Sigmoid colon (tissue), 7 donors: ENCODE data around the gene RPS19BP1. TPM values are rescaled to one million over a fixed set of nuclear protein-coding genes. Genes with fewer than 3 reads are reported as not detected.

ENCODE experiments used
- DNase-seq: peaks from one replicate; pipeline ENCODE4 v3.0.0-alpha.2; 2019
- H3K27ac ChIP-seq, 4 donors: fragments of 200-600 bp; sonication (generic); one replicate each; pipeline ENCODE4 v1.5.1; 2016 to 2019; ENCODE audit warnings: mild to moderate bottlenecking in 1 of 4
- H3K27me3 ChIP-seq, 3 donors: fragments of 200-600 bp; sonication (generic); one replicate each; pipeline ENCODE4 v1.5.1; 2019; ENCODE audit warnings: mild to moderate bottlenecking in 1 of 3
- H3K36me3 ChIP-seq, 4 donors: fragments of 200-600 bp; sonication (generic); one replicate each; pipeline ENCODE4 v1.5.1; 2016 to 2019
- H3K4me1 ChIP-seq, 4 donors: fragments of 200-600 bp; sonication (generic); one replicate each; pipeline ENCODE4 v1.5.1; 2017 to 2019
- H3K4me3 ChIP-seq, 4 donors: fragments of 200-600 bp; sonication (generic); one replicate each; pipeline ENCODE4 v1.5.1; 2017 to 2019; ENCODE audit warnings: mild to moderate bottlenecking in 2 of 4, moderate library complexity in 1 of 4
- H3K9me3 ChIP-seq, 4 donors: fragments of 200-600 bp in 3 of 4; sonication (generic) in 3 of 4; one replicate each; pipeline versions ENCODE4 v1.5.1 to v1.6.1; 2013 to 2019
- EP300 ChIP-seq, 4 donors: sonication (generic); formaldehyde crosslinking; IDR thresholded peaks; one replicate each; pipeline ENCODE4 v1.6.1; 2017; ENCODE audit warnings: antibody characterized with exemption in 4 of 4
- POLR2A ChIP-seq, 2 donors: fragments of 450-650 bp; IDR thresholded peaks; one replicate each; pipeline ENCODE4 v1.6.1; 2016; ENCODE audit warnings: antibody characterized with exemption in 2 of 2, mild to moderate bottlenecking in 2 of 2, moderate library complexity in 2 of 2
- POLR2AphosphoS5 ChIP-seq, 4 donors: sonication (generic); formaldehyde crosslinking; IDR thresholded peaks; one replicate each; pipeline ENCODE4 v1.6.1; 2017; ENCODE audit warnings: antibody characterized with exemption in 4 of 4
- WGBS, 2 donors: extraction: QIAGEN DNeasy Blood & Tissue Kit; methylation state at CpG; one replicate each; pipeline ENCODE4 v1.1.7; 2013; 5-methylcytosine and 5-hydroxymethylcytosine counted together
- intact Hi-C: fragments of 100-400 bp; cut with DNase I; formaldehyde crosslinking; loops from one replicate; pipeline ENCODE4 v1.15.1; 2023
- polyA plus RNA-seq, 3 donors: library from polyadenylated mRNA; stranded (reverse); fragments of 200-250 nt; gene quantifications; one replicate each; pipeline ENCODE4 v1.2.3, GENCODE V29; 2013
- total RNA-seq, 4 donors: library from RNA; depleted of rRNA; stranded (reverse); fragments of >200 nt; gene quantifications; one replicate each; pipeline ENCODE4 v1.1.0, GENCODE V29; 2016
- TF ChIP-seq, protein P1 (sequence below), 4 experiments: fragments of 450-650 bp in 3 of 4; fragments of 200-600 bp in 1 of 4; IDR thresholded peaks; one replicate each; pipeline ENCODE4 v1.5.1; 2016 to 2019; ENCODE audit warnings: antibody characterized with exemption in 4 of 4, mild to moderate bottlenecking in 3 of 4, moderate library complexity in 2 of 4
- donor health status: healthy with polysubstance abuse.
- donor health status: Bipolar disorder and iron deficiency.
- donor health status: healthy.

Gene RPS19BP1
- total and polyA plus RNA-seq, 7 donors, result 148 to 217 (median 180) TPM

DNA sequence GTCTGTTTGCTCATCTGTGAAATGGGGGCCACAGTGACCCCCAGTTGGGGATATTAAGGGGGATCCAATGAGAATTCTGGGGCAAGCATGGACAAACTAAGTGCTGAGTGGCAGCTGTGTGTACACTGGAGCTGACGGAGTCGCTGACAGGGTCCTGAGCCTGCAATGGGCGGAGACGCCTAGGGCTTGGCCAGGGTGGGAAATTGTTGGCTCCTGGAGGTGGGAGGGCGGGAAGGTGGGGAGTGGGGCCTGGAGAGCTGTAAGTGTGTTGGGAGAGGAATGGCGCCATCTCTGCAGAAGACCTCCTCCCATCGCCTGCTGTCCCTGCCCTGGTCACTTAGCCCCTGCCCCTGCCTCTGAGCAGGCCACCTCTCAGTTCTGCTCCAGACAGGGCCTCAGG, 45.4 kb upstream of the RPS19BP1 start:
- no peaks in the 10 kb centered on the region for H3K4me1 ChIP-seq
- no peak overlapping the region for H3K27ac ChIP-seq
- no peak overlapping the region for H3K4me3 ChIP-seq
- peaks cover 0 to 27% (median 0%) of the 10 kb centered on the region in 3 donors for H3K27me3 ChIP-seq
- intact Hi-C loops, result no loop called here
- WGBS, 2 donors, result 76 to 89% methylated on average over 7 of the region's 7 CpGs
- no peak for TF ChIP-seq POLR2AphosphoS5 (IDR thresholded peaks at IDR 0.05)
- TF ChIP-seq EP300 (IDR thresholded peaks at IDR 0.05), result no peak
- TF ChIP-seq, protein P1, sequence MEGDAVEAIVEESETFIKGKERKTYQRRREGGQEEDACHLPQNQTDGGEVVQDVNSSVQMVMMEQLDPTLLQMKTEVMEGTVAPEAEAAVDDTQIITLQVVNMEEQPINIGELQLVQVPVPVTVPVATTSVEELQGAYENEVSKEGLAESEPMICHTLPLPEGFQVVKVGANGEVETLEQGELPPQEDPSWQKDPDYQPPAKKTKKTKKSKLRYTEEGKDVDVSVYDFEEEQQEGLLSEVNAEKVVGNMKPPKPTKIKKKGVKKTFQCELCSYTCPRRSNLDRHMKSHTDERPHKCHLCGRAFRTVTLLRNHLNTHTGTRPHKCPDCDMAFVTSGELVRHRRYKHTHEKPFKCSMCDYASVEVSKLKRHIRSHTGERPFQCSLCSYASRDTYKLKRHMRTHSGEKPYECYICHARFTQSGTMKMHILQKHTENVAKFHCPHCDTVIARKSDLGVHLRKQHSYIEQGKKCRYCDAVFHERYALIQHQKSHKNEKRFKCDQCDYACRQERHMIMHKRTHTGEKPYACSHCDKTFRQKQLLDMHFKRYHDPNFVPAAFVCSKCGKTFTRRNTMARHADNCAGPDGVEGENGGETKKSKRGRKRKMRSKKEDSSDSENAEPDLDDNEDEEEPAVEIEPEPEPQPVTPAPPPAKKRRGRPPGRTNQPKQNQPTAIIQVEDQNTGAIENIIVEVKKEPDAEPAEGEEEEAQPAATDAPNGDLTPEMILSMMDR (IDR thresholded peaks at IDR 0.05), result no peak
- TF ChIP-seq POLR2A (IDR thresholded peaks at IDR 0.05), result no peak
- no peaks in the 10 kb centered on the region for H3K9me3 ChIP-seq
- no peak for DNase-seq
- H3K36me3 ChIP-seq, result no peaks in the 10 kb centered on the region

DNA sequence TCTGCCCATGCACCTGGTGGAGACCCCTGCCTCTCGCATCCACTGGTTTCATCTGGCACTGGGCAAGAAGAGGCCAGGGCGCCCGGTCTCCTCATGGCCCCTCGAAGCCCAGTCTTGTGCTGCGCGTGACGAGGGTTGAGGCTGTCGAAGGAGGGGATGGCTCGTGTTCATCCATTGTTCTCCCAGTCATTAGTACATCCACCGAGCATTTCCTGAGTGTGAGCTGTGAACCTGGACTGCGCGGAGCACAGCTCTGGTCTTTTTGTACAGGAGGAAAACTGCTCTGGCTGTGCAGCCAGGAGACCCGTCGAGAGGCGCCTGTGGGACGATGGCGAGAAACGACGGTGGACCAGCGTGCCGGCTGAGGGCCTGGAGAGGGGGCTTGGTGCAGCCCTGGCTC, 44.8 kb upstream of the RPS19BP1 start:
- Histone ChIP-seq H3K27ac (no peak overlapping the region), H3K4me1 (no peaks in the 10 kb centered on the region), H3K4me3 (no peak overlapping the region), H3K27me3 (peaks cover 0 to 27% (median 0%) of the 10 kb centered on the region in 3 donors), H3K9me3 (no peaks in the 10 kb centered on the region), H3K36me3 (no peaks in the 10 kb centered on the region)
- 79 to 87% methylated on average over 21 of the region's 21 CpGs for whole genome bisulfite sequencing, 2 donors
- TF ChIP-seq, protein P1 (IDR thresholded peaks at IDR 0.05), result no peak
- TF ChIP-seq POLR2AphosphoS5 (IDR thresholded peaks at IDR 0.05) (no peak), POLR2A (IDR thresholded peaks at IDR 0.05) (no peak), EP300 (IDR thresholded peaks at IDR 0.05) (no peak)
- DNase-seq, result no peak
- intact Hi-C loops, result no loop called here

DNA sequence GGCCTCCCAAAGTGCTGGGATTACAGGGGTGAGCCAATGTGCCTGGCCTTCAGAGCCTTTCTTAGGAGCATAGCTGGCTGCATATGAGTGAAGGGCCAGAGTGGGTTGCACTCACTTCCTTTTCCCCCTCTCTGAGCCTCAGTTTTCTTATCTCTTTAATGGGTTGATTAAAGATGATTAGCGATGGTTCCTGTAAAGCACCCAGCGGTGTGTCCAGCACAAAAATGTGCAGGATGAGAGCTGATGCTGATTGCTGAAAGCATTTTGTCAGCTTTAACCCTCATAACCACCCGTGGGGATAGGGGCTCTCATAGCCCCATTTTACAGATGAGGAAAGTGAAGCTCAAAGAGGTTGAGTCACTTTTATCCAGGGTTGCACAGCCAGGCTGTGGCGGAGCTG, 43.5 kb upstream of the RPS19BP1 start:
- no peaks in the 10 kb centered on the region for H3K4me1 ChIP-seq
- peaks cover 0 to 28% (median 0%) of the 10 kb centered on the region in 3 donors for H3K27me3 ChIP-seq
- no peak for TF ChIP-seq POLR2AphosphoS5 (IDR thresholded peaks at IDR 0.05)
- TF ChIP-seq, protein P1 (IDR thresholded peaks at IDR 0.05), result no peak
- TF ChIP-seq EP300 (IDR thresholded peaks at IDR 0.05), result no peak
- TF ChIP-seq POLR2A (IDR thresholded peaks at IDR 0.05), result no peak
- H3K27ac ChIP-seq, result no peak overlapping the region
- no peaks in the 10 kb centered on the region for H3K9me3 ChIP-seq
- H3K4me3 ChIP-seq, result no peak overlapping the region
- no peaks in the 10 kb centered on the region for H3K36me3 ChIP-seq
- 83 to 89% methylated on average over 4 of the region's 4 CpGs for WGBS, 2 donors
- DNase-seq, result no peak
- intact Hi-C loops, result no loop called here

DNA sequence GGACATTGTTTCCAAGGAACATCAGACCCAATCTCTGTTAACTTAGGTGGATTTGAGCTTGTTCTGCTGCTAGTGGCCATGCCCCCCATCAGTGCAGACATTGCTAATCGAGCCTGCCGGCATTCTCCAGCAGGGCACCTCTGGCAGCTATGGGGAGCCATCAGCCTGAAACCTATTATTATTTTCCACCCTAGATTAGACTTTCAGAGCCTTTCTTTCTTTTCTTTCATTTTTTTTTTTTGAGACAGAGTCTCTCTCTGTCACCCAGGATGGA, 42.9 kb upstream of the RPS19BP1 start:
- no peak for DNase-seq
- 88 to 91% methylated on average over 2 of the region's 2 CpGs for WGBS, 2 donors
- no peak overlapping the region for H3K27ac ChIP-seq
- no peaks in the 10 kb centered on the region for H3K4me1 ChIP-seq
- no peak overlapping the region for H3K4me3 ChIP-seq
- H3K36me3 ChIP-seq, result no peaks in the 10 kb centered on the region
- TF ChIP-seq EP300 (IDR thresholded peaks at IDR 0.05), result no peak
- TF ChIP-seq, protein P1 (IDR thresholded peaks at IDR 0.05), result no peak
- no peak for TF ChIP-seq POLR2AphosphoS5 (IDR thresholded peaks at IDR 0.05)
- intact Hi-C loops, result no loop called here
- no peaks in the 10 kb centered on the region for H3K9me3 ChIP-seq
- peaks cover 0 to 34% (median 0%) of the 10 kb centered on the region in 3 donors for H3K27me3 ChIP-seq

DNA sequence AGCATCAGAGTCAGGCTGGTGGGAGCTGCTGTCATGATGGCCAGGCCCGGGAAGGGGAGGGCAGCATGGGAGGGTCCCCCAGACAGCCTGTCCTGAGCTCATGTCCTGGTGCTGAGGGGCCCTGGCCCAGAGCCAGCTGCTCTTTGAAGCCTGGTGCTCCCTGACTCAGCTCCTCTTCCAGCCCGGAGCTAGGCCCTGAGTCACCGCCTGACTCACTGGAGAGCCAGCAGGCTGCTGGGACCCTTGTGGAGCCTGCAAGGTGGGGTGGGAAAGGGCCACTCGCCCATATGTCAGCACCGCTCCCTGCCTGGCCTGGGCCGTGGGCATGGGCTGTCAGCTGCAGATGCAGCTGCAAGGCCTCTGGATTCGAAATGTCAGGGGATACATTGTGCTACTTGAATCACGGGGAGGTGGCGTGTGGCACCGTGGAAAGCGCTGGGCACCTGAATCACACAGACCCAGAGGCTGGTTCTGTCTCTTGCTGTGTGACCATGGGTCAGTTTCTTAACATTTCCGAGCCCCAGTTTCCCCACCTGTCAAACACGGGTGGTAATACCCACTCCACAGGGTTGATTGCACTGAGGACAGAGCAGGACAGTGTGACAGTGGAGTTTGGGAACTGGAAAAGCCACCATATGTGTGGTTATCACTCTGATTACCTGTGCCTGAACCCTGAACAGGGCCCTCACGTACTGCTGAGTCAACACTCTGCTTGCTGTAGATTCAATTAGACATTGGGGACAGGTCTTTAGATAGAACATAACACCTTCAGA, 42.4 kb upstream of the RPS19BP1 start:
- intact Hi-C loops, result no loop called here
- no peaks in the 10 kb centered on the region for H3K4me1 ChIP-seq
- H3K36me3 ChIP-seq, result no peaks in the 10 kb centered on the region
- 84 to 85% methylated on average over 14 of the region's 14 CpGs for WGBS, 2 donors
- no peak for TF ChIP-seq POLR2A (IDR thresholded peaks at IDR 0.05)
- TF ChIP-seq, protein P1 (IDR thresholded peaks at IDR 0.05), result no peak
- no peak for TF ChIP-seq POLR2AphosphoS5 (IDR thresholded peaks at IDR 0.05)
- TF ChIP-seq EP300 (IDR thresholded peaks at IDR 0.05), result no peak
- H3K9me3 ChIP-seq, result no peaks in the 10 kb centered on the region
- H3K27me3 ChIP-seq, result peaks cover 0 to 34% (median 0%) of the 10 kb centered on the region in 3 donors
- H3K4me3 ChIP-seq, result no peak overlapping the region
- DNase-seq, result no peak
- H3K27ac ChIP-seq, result no peak overlapping the region
